Stimulated activated CD8-positive, alpha-beta memory T cell treated with anti-CD3 and anti-CD28 coated beads, Interleukin-4, amount 100 ng/mL, for 1 hour (primary cell): ENCODE results near the gene PRKG2.
"Not testable (repeated sequence)": the region's sequence is repeated elsewhere in the genome, so short reads cannot be mapped to it uniquely, and the experiment has no call there.

ENCODE experiments used
- DNase-seq, 2 donors: peaks; one replicate each; pipeline ENCODE4 v3.0.0-alpha.2; 2020; ENCODE audit warnings: low read depth in 2 of 2, low spot score in 1 of 2

PRKG2 gene

DNA sequence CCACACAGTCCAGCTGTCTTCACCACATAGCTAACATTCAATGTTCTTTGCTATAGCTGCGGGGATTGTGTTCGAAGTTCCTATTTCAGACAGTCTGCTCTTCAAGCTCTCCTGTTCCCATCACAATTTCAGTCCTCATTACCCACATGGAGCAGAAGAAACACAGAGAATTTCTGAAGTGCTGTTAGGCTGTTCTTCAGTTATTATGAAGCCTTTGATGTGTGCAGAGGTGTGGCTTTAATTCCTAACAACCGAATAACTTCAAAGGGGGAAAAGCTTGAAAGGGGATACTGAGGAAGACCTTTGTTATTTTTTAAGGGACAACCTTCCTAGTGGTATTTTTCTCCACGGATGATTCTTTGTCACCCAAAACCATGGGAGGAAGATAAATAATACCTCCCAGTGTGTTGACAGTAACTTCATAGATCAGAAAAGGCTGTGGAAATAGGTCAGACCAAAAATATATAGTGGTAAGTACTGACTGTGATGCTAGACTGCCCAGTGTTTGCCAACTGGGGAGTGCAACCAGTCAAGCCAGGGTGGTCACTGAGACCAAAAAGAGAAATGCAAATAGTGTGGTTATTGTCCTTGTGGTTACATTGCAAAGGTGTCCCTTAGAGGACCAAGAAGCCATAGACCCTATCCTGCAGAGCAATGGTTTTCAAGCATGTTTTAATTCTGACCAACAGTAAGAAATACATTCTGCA, 52.1 kb downstream of the PRKG2 start:
- no peak for DNase-seq

DNA sequence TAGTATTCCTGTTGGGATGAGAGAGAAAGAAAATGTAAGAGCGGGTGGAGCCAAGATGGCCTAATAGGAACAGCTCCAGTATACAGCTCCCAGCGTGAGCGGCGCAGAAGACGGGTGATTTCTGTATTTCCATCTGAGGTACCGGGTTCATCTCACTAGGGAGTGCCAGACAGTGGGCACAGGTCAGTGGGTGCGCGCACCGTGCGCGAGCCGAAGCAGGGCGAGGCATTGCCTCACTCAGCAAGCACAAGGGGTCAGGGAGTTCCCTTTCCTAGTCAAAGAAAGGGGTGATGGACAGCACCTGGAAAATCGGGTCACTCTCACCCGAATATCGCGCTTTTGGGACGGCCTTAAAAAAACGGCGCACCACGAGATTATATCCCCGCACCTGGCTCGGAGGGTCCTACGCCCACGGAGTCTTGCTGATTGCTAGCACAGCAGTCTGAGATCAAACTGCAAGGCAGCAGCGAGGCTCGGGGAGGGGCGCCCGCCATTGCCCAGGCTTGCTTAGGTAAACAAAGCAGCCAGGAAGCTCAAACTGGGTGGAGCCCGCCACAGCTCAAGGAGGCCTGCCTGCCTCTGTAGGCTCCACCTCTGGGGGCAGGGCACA, 61.2 kb downstream of the PRKG2 start:
- DNase-seq, result not testable (repeated sequence)

DNA sequence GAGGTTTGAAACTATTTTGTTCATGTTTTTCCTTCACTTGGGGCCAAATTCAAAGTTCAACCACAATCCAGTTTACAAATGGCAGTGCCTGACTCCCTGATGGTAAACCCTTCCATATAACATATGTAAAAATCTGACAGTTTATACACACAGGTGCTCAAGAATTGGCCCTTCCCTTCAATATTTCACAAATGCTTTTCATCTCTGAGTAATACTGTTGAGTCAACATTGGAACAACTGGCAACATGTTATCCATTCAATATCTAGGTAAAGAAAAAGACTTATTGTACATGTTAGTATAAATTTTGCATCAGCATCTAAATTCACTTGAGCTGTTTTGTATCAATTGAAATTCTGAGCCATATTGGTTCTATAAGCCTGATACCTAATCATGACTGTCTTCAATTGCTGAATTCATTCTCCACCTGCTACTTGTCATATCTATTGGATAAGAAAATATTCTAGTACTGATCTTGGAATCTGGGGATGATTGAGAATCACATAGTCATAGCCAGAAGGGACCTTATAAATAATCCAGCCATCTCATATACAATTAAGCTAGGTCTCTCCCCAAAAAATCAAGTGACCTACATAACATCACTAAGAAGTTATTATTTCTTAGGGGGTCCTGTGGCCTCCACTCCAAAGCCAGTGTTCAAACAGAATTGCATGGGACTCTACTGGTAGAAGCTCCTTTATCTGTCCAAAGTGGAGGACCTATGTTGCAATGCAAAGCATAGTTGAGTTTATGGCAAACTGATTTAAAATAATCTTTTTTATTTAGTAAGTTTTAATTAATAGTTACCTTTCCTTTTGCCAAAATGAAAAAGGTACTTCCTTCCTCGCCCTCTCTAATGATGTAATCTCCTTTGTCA, 61.9 kb downstream of the PRKG2 start:
- no peak for DNase-seq

DNA sequence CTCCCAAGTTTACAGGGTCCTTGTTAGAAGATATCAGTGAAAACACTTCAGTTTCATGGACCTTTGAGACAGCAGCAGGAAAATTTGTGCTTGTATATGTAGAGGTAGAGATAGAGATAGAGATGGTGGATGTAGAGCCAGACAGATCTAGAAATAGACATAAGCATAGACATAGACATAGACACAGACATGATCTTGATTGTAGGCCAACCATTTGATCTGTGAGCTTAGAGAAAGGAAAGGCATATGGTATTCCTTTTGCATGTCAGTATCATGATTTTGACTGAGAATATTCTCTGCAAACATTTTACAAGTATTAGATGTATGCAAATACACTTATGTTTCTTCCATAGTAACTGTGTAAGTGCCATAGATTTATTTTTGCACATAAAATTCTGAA, 65.0 kb downstream of the PRKG2 start:
- DNase-seq, result no peak

- DNase-seq, result no peak
Observed at GRCh38 chr4:81148576-81148975, 66.4 kb downstream of the PRKG2 start.

DNA sequence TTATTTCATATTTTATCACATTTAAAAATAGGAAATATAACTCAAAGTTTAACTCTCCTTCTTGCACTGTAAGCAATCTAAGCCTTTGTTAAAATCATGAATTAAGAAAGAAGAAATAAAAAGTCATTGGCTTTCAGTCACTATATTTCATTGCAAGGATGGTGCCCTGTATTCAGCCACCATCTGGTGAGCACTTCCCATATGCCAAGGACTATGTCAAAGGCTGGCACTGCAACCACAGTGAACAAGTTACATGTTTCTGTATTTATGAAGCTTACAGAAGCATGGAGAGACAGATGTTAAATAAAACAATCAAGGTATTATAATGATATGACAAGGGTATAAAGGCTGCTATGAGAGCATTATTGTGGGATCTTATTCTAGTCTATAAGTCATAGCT, 68.6 kb downstream of the PRKG2 start:
- no peak for DNase-seq

GRCh38 chr4:81143183-81143582, 71.8 kb downstream of the PRKG2 start:
- DNase-seq, result no peak

DNA sequence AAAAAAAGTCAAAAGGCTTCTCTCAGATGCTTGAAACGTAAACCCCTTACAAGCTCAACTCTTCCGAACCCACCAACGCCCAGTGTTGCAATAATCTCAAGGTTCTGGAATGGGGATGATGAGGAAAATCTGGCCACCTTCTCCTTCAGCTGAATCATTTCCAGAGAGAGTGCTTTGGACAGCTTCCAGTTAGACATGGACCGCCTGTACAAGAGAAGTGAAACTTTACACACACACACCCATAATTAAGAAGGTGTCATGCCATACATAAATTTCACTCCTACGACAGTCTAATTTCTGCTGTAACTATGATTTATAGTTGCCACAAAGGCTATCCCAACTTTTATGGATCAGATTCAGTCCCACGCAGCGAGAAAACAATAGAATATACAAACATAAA, 72.3 kb downstream of the PRKG2 start:
- DNase-seq, result no peak

- DNase-seq, result no peak
Observed at GRCh38 chr4:81137894-81138293, 77.1 kb downstream of the PRKG2 start.

DNA sequence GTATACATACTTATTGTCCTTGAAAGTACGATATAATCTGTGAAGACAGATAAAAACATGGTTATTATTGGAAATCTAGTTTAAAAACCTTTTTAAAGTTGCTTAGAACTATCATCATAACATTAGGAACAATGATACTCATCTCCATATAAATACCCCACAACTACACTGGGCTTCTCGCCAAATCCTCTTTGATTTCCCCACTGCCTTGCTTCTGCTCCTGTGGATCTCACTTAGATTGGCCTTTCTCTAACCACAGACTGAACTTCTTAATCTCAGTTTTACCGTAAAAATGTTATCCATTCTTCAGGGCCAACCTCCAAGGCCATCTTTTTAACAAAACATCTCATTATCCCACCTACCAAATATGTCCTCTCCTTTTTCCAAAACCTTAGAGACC, 77.6 kb downstream of the PRKG2 start:
- no peak for DNase-seq

GRCh38 chr4:81136161-81136905, 78.7 kb downstream of the PRKG2 start:
- no peak for DNase-seq

DNA sequence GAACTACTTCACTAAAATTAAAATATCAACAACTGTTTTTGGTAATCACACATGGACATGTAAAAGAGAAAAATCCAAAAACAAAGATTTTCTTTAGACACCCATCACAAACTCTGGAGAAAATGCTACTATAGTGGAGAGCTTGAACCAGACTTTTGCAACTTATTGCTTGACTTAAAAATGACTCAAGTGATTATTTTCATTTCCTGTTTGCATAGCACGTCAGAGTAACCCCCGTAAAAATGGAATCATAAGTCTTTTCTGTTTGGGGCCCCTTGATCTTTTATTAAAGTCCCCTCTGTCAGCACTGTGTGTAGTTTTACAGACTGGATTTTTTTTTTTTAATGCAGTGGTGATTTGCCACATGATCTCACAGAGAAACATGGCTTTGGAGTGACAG, 79.5 kb downstream of the PRKG2 start:
- no peak for DNase-seq

DNA sequence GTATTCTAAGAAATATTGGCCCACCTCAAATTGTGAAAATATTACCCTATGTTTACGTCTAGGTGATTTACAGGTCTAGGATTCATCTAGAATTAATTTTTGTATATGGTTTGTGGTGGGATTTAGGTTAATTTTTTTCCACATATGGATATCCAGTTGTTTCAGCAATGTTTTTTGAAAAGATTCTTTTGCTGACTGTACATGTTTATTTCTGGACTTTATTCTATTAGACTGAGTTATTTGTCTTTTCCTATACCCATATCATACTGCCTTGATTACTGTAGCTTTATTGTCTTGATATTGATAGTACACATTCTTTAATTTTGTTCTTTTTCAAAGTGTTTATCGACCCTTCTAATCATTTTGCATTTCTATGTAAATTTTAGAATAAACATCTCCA, 83.5 kb downstream of the PRKG2 start:
- DNase-seq, result no peak

DNA sequence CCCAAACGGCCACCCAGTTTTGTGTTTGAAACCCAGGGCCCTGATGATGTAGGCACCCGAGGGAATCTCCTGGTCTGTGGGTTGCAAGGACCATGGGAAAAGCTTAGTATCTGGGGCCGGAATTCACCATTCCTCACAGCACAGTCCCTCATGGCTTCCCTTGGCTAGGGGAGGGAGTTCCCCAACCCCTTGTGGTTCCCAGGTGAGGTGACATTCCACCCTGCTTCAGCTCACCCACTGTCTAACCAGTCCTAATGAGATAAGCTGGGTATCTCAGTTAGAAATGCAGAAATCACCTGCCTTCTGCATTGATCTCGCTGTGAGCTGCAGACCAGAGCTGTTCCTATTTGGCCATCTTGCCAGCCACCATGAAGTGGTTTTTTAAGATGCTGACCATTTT, 84.0 kb downstream of the PRKG2 start:
- DNase-seq, result no peak

DNA sequence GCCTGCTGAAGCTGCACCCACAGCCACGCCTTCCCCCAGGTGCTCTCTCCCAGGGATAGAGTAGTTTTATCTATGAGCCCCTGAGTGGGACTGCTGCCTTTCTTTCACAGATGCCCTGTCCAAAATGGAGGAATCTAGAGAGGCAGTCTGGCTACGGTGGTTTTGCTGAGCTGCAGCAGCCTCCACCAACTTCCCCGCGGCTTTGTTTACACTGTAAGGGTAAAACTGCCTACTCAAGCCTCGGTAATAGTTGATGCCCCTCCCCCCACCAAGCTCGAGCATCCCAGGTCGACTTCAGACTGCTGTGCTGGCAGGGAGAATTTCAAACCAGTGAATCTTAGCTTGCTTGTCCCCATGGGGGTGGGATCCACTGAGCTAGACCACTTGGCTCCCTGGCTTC, 84.5 kb downstream of the PRKG2 start:
- no peak for DNase-seq

GRCh38 chr4:81120055-81120454, 95.0 kb downstream of the PRKG2 start:
- DNase-seq, result no peak

DNA sequence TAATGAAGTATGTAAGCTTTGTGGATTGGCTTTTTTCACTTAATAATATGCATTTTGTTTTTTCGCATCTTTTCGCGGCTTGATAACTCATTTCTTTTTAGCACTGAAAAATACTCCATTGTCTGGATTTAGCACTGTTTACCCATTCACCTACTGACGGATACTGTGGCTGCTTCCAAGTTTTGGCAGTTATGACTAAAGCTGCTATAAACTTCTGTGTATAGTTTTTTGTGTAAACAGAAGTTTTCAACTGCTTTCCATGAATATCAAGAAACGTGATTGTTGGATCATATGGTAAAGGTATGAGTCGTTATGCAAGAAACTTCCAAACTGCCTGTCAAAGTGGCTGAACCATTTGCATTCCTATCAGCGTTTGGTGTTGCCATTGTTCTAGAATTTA, 96.9 kb downstream of the PRKG2 start:
- DNase-seq, result no peak

DNA sequence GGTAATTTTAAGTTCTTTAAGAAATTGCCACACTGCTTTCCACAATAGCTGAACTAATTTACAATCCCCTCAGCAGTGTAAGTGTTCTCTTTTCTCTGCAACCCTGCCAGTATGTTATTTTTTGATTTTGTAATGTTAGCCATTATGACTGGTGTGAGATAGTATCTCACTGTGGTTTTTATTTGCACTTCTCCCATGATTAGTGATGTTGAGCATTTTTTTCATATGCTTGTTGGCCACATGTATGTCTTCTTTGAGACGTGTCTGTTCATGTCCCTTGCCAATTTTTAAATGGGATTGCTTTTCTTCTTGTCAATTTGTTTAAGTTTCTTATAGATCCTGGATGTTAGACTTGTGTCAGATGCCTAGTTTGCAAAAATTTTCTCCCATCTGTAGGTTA, 98.5 kb downstream of the PRKG2 start:
- DNase-seq, result no peak

DNA sequence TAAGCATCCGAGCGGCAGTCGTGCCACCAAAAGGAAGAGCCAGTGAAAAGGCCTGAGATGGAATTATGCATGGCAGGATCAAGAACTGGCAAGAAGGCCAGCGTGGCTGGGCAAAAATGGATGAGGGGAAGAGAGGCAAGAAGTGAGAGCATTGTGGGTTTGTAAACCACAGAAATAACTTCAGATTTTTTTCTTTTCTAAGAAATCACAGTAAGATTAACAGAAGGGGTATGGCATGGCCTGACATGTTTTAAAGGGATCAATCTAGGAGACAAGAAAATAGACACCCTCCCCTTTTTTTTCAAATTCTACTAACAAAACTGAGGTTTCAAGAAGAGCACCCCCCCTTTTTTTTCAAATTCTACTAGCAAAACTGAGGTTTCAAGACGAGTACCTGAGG, 102.0 kb downstream of the PRKG2 start:
- DNase-seq, result no peak

DNA sequence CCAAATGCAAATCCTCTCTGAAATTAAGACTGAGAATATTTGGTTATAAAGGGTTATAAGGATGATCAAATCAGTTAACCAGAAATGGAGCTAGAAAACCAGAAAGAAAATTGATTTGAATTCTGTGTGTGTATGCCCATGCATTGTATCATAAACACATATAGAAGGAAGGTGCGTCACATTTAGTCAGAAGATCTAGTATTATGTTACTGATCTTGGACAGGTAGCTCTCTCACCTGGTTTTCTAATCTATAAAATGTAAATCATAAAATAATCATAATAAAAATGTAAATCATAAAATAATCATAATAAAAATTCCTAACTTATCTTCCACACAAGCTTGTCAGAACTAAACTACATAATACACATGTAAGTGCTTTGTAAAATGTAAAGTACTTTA, 105.7 kb downstream of the PRKG2 start:
- DNase-seq, result no peak

DNA sequence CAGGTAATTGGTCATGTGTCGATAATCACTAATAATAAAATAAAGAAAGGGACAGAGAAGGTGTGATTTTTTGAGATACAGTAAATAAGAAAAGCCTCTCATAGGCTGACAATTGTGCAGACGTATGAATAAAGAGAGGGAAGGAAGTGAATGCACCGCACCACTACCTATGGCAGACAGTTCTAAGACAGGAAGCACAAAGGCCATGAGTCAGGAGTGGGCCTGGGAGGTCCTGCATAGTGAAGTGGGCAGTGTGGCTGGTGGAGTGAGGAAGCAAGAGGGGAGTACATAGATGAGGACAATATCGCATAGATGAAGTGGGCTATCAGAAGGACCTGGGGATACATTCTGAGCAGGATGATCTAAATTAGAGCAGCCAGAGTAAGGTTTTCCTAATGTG, 108.9 kb downstream of the PRKG2 start:
- DNase-seq, result no peak

GRCh38 chr4:81102107-81102506, 112.9 kb downstream of the PRKG2 start:
- DNase-seq, result no peak
